WTC11 (cell line): ENCODE data around the gene GPATCH4. TPM values are rescaled to one million over a fixed set of nuclear protein-coding genes. Genes with fewer than 3 reads are reported as not detected.

Experiments used
- ATAC-seq: fragments of 200-7000 bp; cut with Tn5 transposase; 2 replicates; pipeline ENCODE4 v1.10.0; 2021; ENCODE audit warnings: mild to moderate bottlenecking, moderate library complexity
- CTCF ChIA-PET: fragments of 300-600 bp; sonication (Branson Sonifier 250); formaldehyde crosslinking; loops from one replicate; lab custom pipeline; 2021; ENCODE audit warnings: antibody characterized with exemption; lab: Charles Lee
- POLR2A ChIA-PET: fragments of 350-600 bp; sonication (Branson Sonifier 250); formaldehyde crosslinking; loops from one replicate; lab custom pipeline; 2021; ENCODE audit warnings: antibody characterized with exemption; lab: Charles Lee
- DNase-seq: peaks from one replicate; pipeline ENCODE4 v3.0.0; 2021; ENCODE audit warnings: low spot score
- H3K27ac Mint-ChIP-seq: 2 replicates; pipeline ENCODE4 v1.8.0; 2021; ENCODE audit warnings: mixed read lengths
- H3K27me3 Mint-ChIP-seq: 2 replicates; pipeline ENCODE4 v1.8.0; 2021; ENCODE audit warnings: low read depth, mild to moderate bottlenecking, moderate library complexity, mixed read lengths
- H3K36me3 Mint-ChIP-seq: 2 replicates; pipeline ENCODE4 v1.8.0; 2021; ENCODE audit warnings: mixed read lengths
- H3K4me1 Mint-ChIP-seq: 2 replicates; pipeline ENCODE4 v1.8.0; 2022; ENCODE audit warnings: mixed read lengths
- H3K4me3 Mint-ChIP-seq: 2 replicates; pipeline ENCODE4 v1.8.0; 2021; ENCODE audit warnings: mild to moderate bottlenecking, moderate library complexity, mixed read lengths
- H3K9me3 Mint-ChIP-seq: 2 replicates; pipeline ENCODE4 v1.8.0; 2021; ENCODE audit warnings: mixed read lengths
- ARID4B ChIP-seq: sonication (generic); formaldehyde crosslinking; IDR thresholded peaks from 2 replicates; pipeline ENCODE4 v1.8.0; 2023; ENCODE audit warnings: missing genetic modification reagents, mild to moderate bottlenecking, borderline replicate concordance
- CDX4 ChIP-seq: fragments of 250-450 bp; sonication (Bioruptor Pico); IDR thresholded peaks from 2 replicates; pipeline ENCODE4 v1.9.0; 2021; ENCODE audit warnings: moderate library complexity, mild to moderate bottlenecking, inconsistent platforms, borderline replicate concordance
- ETV6 ChIP-seq: sonication (generic); formaldehyde crosslinking; IDR thresholded peaks from 2 replicates; pipeline ENCODE4 v1.8.1; 2022; ENCODE audit warnings: mild to moderate bottlenecking, missing genetic modification reagents
- FOXP4 ChIP-seq: sonication (generic); formaldehyde crosslinking; IDR thresholded peaks from 2 replicates; pipeline ENCODE4 v1.8.0; 2022; ENCODE audit warnings: mild to moderate bottlenecking, missing genetic modification reagents
- GRHL2 ChIP-seq: fragments of 250-450 bp; sonication (Bioruptor Pico); IDR thresholded peaks from 2 replicates; pipeline ENCODE4 v1.8.0; 2022; ENCODE audit warnings: mild to moderate bottlenecking, moderate library complexity; ENCODE audit not compliant: insufficient replicate concordance, severe bottlenecking
- GTF2I ChIP-seq: fragments of 250-450 bp; sonication (Bioruptor Pico); conservative IDR thresholded peaks from 2 replicates; pipeline ENCODE4 v1.4.0; 2021; ENCODE audit warnings: mild to moderate bottlenecking
- HMGXB4 ChIP-seq: sonication (generic); formaldehyde crosslinking; IDR thresholded peaks from 2 replicates; pipeline ENCODE4 v1.8.1; 2023; ENCODE audit warnings: mild to moderate bottlenecking, moderate library complexity, missing genetic modification reagents
- JAZF1 ChIP-seq: fragments of 250-450 bp; sonication (Bioruptor Pico); IDR thresholded peaks from 2 replicates; pipeline ENCODE4 v1.9.0; 2021; ENCODE audit warnings: moderate library complexity, mild to moderate bottlenecking, inconsistent platforms
- OVOL2 ChIP-seq: fragments of 250-450 bp; sonication (Bioruptor Pico); IDR thresholded peaks from 2 replicates; pipeline ENCODE4 v1.9.0; 2021; ENCODE audit warnings: mild to moderate bottlenecking, borderline replicate concordance
- RORB ChIP-seq: fragments of 250-450 bp; sonication (Bioruptor Pico); IDR thresholded peaks from 2 replicates; pipeline ENCODE4 v1.9.0; 2021; ENCODE audit warnings: mild to moderate bottlenecking
- TEAD4 ChIP-seq: sonication (generic); formaldehyde crosslinking; IDR thresholded peaks from 2 replicates; pipeline ENCODE4 v1.8.0; 2022; ENCODE audit warnings: mild to moderate bottlenecking, missing genetic modification reagents
- ZNF138 ChIP-seq: sonication (generic); formaldehyde crosslinking; conservative IDR thresholded peaks from 2 replicates; pipeline ENCODE4 v1.8.1; 2022; ENCODE audit warnings: mild to moderate bottlenecking, moderate library complexity, missing genetic modification reagents
- ZNF263 ChIP-seq: sonication (generic); formaldehyde crosslinking; IDR thresholded peaks from 2 replicates; pipeline ENCODE4 v1.8.1; 2022; ENCODE audit warnings: low read depth, mild to moderate bottlenecking, moderate library complexity, missing genetic modification reagents
- ZNF416 ChIP-seq: fragments of 250-450 bp; sonication (Bioruptor Pico); IDR thresholded peaks from 2 replicates; pipeline ENCODE4 v1.9.0; 2021; ENCODE audit warnings: mild to moderate bottlenecking, inconsistent platforms
- total RNA-seq: library from RNA; stranded (reverse); gene quantifications from 3 replicates; pipeline ENCODE4 v1.2.3, GENCODE V29; 2021
- TF ChIP-seq, protein P1 (sequence below): sonication (generic); formaldehyde crosslinking; IDR thresholded peaks from 2 replicates; pipeline ENCODE4 v1.8.1; 2022; ENCODE audit warnings: missing genetic modification reagents, borderline replicate concordance
- TF ChIP-seq, protein P2 (sequence below): sonication (generic); formaldehyde crosslinking; IDR thresholded peaks from 2 replicates; pipeline ENCODE4 v1.8.0; 2022; ENCODE audit warnings: missing genetic modification reagents

Gene GPATCH4
- total RNA-seq, 1 experiment from 2014 or later, result 50.1 TPM

DNA sequence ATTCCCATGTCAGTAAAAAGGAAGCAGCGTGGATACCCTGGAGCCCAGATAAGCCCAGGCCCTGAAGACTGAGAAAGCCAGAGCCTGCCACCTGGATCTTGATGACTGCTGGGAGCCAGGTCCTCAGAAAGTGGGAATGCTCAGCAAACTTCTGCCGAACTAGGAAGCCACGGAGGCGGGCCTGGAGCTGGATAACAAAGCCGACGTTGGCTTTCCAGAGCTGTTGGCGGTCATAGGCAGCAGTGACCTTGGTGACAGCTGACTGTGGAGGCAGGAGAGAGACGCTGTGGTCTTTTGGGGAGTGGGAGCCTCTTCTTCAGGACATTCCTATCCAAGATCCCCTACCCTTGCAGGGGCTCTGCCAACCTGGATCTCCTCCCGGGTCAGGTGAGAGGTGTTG, 53.3 kb downstream of the GPATCH4 start (continued):
- TF ChIP-seq, protein P1, sequence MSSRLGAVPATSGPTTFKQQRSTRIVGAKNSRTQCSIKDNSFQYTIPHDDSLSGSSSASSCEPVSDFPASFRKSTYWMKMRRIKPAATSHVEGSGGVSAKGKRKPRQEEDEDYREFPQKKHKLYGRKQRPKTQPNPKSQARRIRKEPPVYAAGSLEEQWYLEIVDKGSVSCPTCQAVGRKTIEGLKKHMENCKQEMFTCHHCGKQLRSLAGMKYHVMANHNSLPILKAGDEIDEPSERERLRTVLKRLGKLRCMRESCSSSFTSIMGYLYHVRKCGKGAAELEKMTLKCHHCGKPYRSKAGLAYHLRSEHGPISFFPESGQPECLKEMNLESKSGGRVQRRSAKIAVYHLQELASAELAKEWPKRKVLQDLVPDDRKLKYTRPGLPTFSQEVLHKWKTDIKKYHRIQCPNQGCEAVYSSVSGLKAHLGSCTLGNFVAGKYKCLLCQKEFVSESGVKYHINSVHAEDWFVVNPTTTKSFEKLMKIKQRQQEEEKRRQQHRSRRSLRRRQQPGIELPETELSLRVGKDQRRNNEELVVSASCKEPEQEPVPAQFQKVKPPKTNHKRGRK (CRISPR knock-in tag), result no peak

- Mint-ChIP-seq H3K27me3 (no peaks in the 10 kb centered on the region), H3K36me3 (peaks cover 15% of the 10 kb centered on the region), H3K4me1 (no peaks in the 10 kb centered on the region), H3K9me3 (no peaks in the 10 kb centered on the region), H3K4me3 (no peak overlapping the region), H3K27ac (no peak overlapping the region)
- no peak for ATAC-seq
- CTCF ChIA-PET, result no interaction called here
- TF ChIP-seq GTF2I (no peak), ETV6 (CRISPR knock-in tag) (no peak), HMGXB4 (CRISPR knock-in tag) (no peak), OVOL2 (CRISPR knock-in tag) (no peak), FOXP4 (CRISPR knock-in tag) (no peak), ZNF138 (CRISPR knock-in tag) (no peak), ZNF263 (no peak), CDX4 (CRISPR knock-in tag) (no peak), TEAD4 (CRISPR knock-in tag) (no peak), GRHL2 (CRISPR knock-in tag) (no peak), ZNF416 (no peak), ARID4B (no peak), JAZF1 (no peak), RORB (CRISPR knock-in tag) (no peak)
- TF ChIP-seq, protein P2, sequence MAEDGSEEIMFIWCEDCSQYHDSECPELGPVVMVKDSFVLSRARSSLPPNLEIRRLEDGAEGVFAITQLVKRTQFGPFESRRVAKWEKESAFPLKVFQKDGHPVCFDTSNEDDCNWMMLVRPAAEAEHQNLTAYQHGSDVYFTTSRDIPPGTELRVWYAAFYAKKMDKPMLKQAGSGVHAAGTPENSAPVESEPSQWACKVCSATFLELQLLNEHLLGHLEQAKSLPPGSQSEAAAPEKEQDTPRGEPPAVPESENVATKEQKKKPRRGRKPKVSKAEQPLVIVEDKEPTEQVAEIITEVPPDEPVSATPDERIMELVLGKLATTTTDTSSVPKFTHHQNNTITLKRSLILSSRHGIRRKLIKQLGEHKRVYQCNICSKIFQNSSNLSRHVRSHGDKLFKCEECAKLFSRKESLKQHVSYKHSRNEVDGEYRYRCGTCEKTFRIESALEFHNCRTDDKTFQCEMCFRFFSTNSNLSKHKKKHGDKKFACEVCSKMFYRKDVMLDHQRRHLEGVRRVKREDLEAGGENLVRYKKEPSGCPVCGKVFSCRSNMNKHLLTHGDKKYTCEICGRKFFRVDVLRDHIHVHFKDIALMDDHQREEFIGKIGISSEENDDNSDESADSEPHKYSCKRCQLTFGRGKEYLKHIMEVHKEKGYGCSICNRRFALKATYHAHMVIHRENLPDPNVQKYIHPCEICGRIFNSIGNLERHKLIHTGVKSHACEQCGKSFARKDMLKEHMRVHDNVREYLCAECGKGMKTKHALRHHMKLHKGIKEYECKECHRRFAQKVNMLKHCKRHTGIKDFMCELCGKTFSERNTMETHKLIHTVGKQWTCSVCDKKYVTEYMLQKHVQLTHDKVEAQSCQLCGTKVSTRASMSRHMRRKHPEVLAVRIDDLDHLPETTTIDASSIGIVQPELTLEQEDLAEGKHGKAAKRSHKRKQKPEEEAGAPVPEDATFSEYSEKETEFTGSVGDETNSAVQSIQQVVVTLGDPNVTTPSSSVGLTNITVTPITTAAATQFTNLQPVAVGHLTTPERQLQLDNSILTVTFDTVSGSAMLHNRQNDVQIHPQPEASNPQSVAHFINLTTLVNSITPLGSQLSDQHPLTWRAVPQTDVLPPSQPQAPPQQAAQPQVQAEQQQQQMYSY (CRISPR knock-in tag), result no peak
- POLR2A ChIA-PET, result no interaction called here
- no peak for DNase-seq
Observed at GRCh38 chr1:156547434-156547833, 53.8 kb downstream of the GPATCH4 start.
